ENCODE results near the gene KRT2. TPM values are rescaled to one million over a fixed set of nuclear protein-coding genes. Genes with fewer than 3 reads are reported as not detected.

Gene KRT2
- total and polyA plus RNA-seq, 9 of the 15 experiments (the other 6 are each of a cell fraction or from before 2014, with no cell fraction given) = 0.03 to 0.69 (median 0.07) TPM; not detected in 2

- Histone ChIP-seq H3K27me3 (ENCODE audit: control insufficient read depth in 2 of 2, insufficient read depth in 2 of 2, low read length in 2 of 2) (peaks cover 0 to 7% of the 10 kb centered on the region in 2 experiments; a peak in 2 of 5 replicates), H2AFZ (ENCODE audit: low read depth, low read length) (no peak overlapping the region), H3K9me3 (replicated peaks; ENCODE audit: control insufficient read depth, insufficient read depth, low read depth, low read length) (no peaks in the 10 kb centered on the region), H3K4me2 (ENCODE audit: insufficient read depth, low read length) (no peak overlapping the region), H3K9ac (ENCODE audit: insufficient read depth in 1 of 2, low read depth in 2 of 2, low read length in 2 of 2) (no peak overlapping the region), H3K4me1 (replicated peaks in 1 of 2; ENCODE audit: control insufficient read depth in 2 of 2, insufficient read depth in 2 of 2, low read length in 2 of 2) (peaks cover 0 to 6% of the 10 kb centered on the region in 2 experiments; a peak in 1 of 5 replicates), H3K79me2 (ENCODE audit: control insufficient read depth, insufficient read depth, low read length) (no peaks in the 10 kb centered on the region), H4K20me1 (replicated peaks; ENCODE audit: control insufficient read depth, insufficient read depth, low read length) (no peaks in the 10 kb centered on the region), H3K27ac (ENCODE audit: extremely low read depth, low read depth, low read length) (no peak overlapping the region), H3K4me3 (no peak overlapping the region), H3K36me3 (ENCODE audit: control insufficient read depth, insufficient read depth, low read length) (no peaks in the 10 kb centered on the region), H3K9me1 (ENCODE audit: control insufficient read depth, insufficient read depth, low read length) (no peaks in the 10 kb centered on the region)
- POLR2A ChIA-PET = interaction anchor here (0.6 kb wide), 1 partner anchor 237 kb away, joined by 3 read pairs; no protein-coding TSS in a partner anchor
- no TSS peak for BruUV-seq (replicated peaks)
- CTCF ChIA-PET (ENCODE audit: low intra/inter-chr PET ratio) = no interaction called here
- intact Hi-C loops (cut with micrococcal nuclease) (no loop called here), in situ Hi-C loops (cut with MboI) (no loop called here)
- FAIRE-seq (no peak), ATAC-seq (no peak), DNase-seq (ENCODE audit: extremely low read depth in 1 of 4, low spot score in 3 of 4) (no peak)
- 80% methylated on average over 3 of the region's 3 CpGs for WGBS (ENCODE audit: insufficient coverage, low coverage, missing lambda C conversion rate)
- TF ChIP-seq SFPQ (IDR thresholded peaks at IDR 0.05; ENCODE audit: low read depth, low read length) (no peak), TCFL5 (CRISPR knock-in tag; conservative IDR thresholded peaks at IDR 0.05) (no peak), FOS (IDR thresholded peaks at IDR 0.05; ENCODE audit: extremely low read depth, insufficient read length) (no peak), ZNF280A (IDR thresholded peaks at IDR 0.05; ENCODE audit: low read depth, partially characterized antibody) (no peak)
These were observed 18.9 kb upstream of the KRT2 start for GRCh38 chr12:52670961-52671360.

Measured in K562 (cell line).